ENCODE results near the gene CELF5.

GRCh38 chr19:3272401-3272931 lies 48.0 kb downstream of the CELF5 start:
- TF ChIP-seq CTCF (IDR thresholded peaks at IDR 0.05) = no peak
- no peak for TF ChIP-seq POLR2AphosphoS5 (IDR thresholded peaks at IDR 0.05)
